HepG2 (cell line): ENCODE measurements around the gene GNAL. TPM values are rescaled to one million over a fixed set of nuclear protein-coding genes. Genes with fewer than 3 reads are reported as not detected.

Experiments
- BCL6 ChIP-seq: IDR thresholded peaks from 2 replicates; pipeline ENCODE4 v1.6.1; 2016; ENCODE audit warnings: missing genetic modification reagents, missing compliant biosample characterization
- ELF3 ChIP-seq: IDR thresholded peaks from 2 replicates; pipeline ENCODE4 v1.6.1; 2016; ENCODE audit warnings: missing genetic modification reagents, missing compliant biosample characterization
- FOXK2 ChIP-seq: fragments of 450-650 bp; IDR thresholded peaks from 2 replicates; pipeline ENCODE4 v1.6.1; 2016
- HOXA7 ChIP-seq: sonication (generic); formaldehyde crosslinking; IDR thresholded peaks from 2 replicates; pipeline ENCODE4 v1.8.1; 2022; ENCODE audit warnings: mild to moderate bottlenecking, missing genetic modification reagents, moderate library complexity
- HOXD1 ChIP-seq: sonication (generic); formaldehyde crosslinking; IDR thresholded peaks from 2 replicates; pipeline ENCODE4 v1.5.0; 2020; ENCODE audit warnings: missing genetic modification reagents
- MAX ChIP-seq: IDR thresholded peaks from 2 replicates; pipeline ENCODE4 v1.6.1; 2012; ENCODE audit warnings: inconsistent platforms
- NCOA5 ChIP-seq: sonication (generic); formaldehyde crosslinking; IDR thresholded peaks from 2 replicates; pipeline ENCODE4 v1.4.0; 2020; ENCODE audit warnings: missing genetic modification reagents
- NFE2L2 ChIP-seq: fragments of 150-350 bp; IDR thresholded peaks from 2 replicates; pipeline ENCODE4 v1.6.1; 2014; ENCODE audit warnings: low read length
- NONO ChIP-seq, 2 experiments: fragments of 450-650 bp in 1 of 2; sonication (generic) in 1 of 2; formaldehyde crosslinking in 1 of 2; IDR thresholded peaks in 1 of 2; conservative IDR thresholded peaks in 1 of 2; 2 replicates each; pipeline versions ENCODE4 v1.6.1 to v1.8.0; 2017 to 2022; ENCODE audit warnings: mild to moderate bottlenecking in 1 of 2, missing genetic modification reagents in 1 of 2, moderate library complexity in 1 of 2
- PHF21A ChIP-seq: sonication (generic); formaldehyde crosslinking; IDR thresholded peaks from 2 replicates; pipeline ENCODE4 v1.5.0; 2020; ENCODE audit warnings: mild to moderate bottlenecking, missing genetic modification reagents
- RBM22 ChIP-seq: fragments of 200-400 bp; formaldehyde crosslinking; optimal IDR thresholded peaks from 2 replicates; pipeline ENCODE3; 2017; ENCODE audit warnings: mild to moderate bottlenecking, low read length, moderate library complexity
- RELA ChIP-seq: sonication (generic); formaldehyde crosslinking; IDR thresholded peaks from 2 replicates; pipeline ENCODE4 v1.4.0; 2020; ENCODE audit warnings: missing genetic modification reagents
- SATB2 ChIP-seq: sonication (generic); formaldehyde crosslinking; IDR thresholded peaks from 2 replicates; pipeline ENCODE4 v1.5.0; 2020; ENCODE audit warnings: missing genetic modification reagents
- SIX4 ChIP-seq: sonication (generic); formaldehyde crosslinking; IDR thresholded peaks from 2 replicates; pipeline ENCODE4 v1.4.0; 2020; ENCODE audit warnings: missing genetic modification reagents
- SPEN ChIP-seq: sonication (generic); formaldehyde crosslinking; IDR thresholded peaks from 2 replicates; pipeline ENCODE4 v1.5.1; 2020; ENCODE audit warnings: low read depth, mild to moderate bottlenecking, missing genetic modification reagents
- TEAD2 ChIP-seq: sonication (generic); formaldehyde crosslinking; IDR thresholded peaks from 2 replicates; pipeline ENCODE4 v1.9.0; 2021; ENCODE audit warnings: missing genetic modification reagents
- TEF ChIP-seq: sonication (generic); formaldehyde crosslinking; IDR thresholded peaks from 2 replicates; pipeline ENCODE4 v1.5.0; 2020; ENCODE audit warnings: missing genetic modification reagents
- ZBTB20 ChIP-seq: sonication (generic); formaldehyde crosslinking; IDR thresholded peaks from 2 replicates; pipeline ENCODE4 v1.8.1; 2023; ENCODE audit warnings: missing genetic modification reagents, low read depth, mild to moderate bottlenecking, borderline replicate concordance
- ZBTB34 ChIP-seq: sonication (generic); formaldehyde crosslinking; IDR thresholded peaks from 2 replicates; pipeline ENCODE4 v1.8.0; 2022; ENCODE audit warnings: mild to moderate bottlenecking, missing genetic modification reagents
- ZC3H13 ChIP-seq: sonication (generic); formaldehyde crosslinking; IDR thresholded peaks from 2 replicates; pipeline ENCODE4 v1.8.1; 2023; ENCODE audit warnings: mild to moderate bottlenecking, missing genetic modification reagents, moderate library complexity
- ZFP36 ChIP-seq: fragments of 150-350 bp; IDR thresholded peaks from 2 replicates; pipeline ENCODE4 v1.6.1; 2018; ENCODE audit warnings: borderline replicate concordance, low read length, low read depth; ENCODE audit not compliant: partially characterized antibody
- ZNF10 ChIP-seq: sonication (generic); formaldehyde crosslinking; IDR thresholded peaks from 2 replicates; pipeline ENCODE4 v1.4.0; 2020; ENCODE audit warnings: mild to moderate bottlenecking, low read depth, missing genetic modification reagents, borderline replicate concordance
- ZNF383 ChIP-seq: sonication (generic); formaldehyde crosslinking; IDR thresholded peaks from 2 replicates; pipeline ENCODE4 v1.4.0; 2020; ENCODE audit warnings: missing genetic modification reagents, mild to moderate bottlenecking, borderline replicate concordance
- ZNF619 ChIP-seq: sonication (generic); formaldehyde crosslinking; IDR thresholded peaks from 2 replicates; pipeline ENCODE4 v1.4.0; 2020; ENCODE audit warnings: mild to moderate bottlenecking, missing genetic modification reagents
- ZNF768 ChIP-seq: sonication (generic); formaldehyde crosslinking; IDR thresholded peaks from 2 replicates; pipeline ENCODE4 v1.4.0; 2020; ENCODE audit warnings: missing genetic modification reagents
- ZNF772 ChIP-seq: sonication (generic); formaldehyde crosslinking; IDR thresholded peaks from 2 replicates; pipeline ENCODE4 v1.5.0; 2020; ENCODE audit warnings: mild to moderate bottlenecking, missing genetic modification reagents
- ZNF780A ChIP-seq: sonication (generic); formaldehyde crosslinking; IDR thresholded peaks from 2 replicates; pipeline ENCODE4 v1.8.0; 2022; ENCODE audit warnings: mild to moderate bottlenecking, missing genetic modification reagents, moderate library complexity
- ZXDC ChIP-seq: sonication (generic); formaldehyde crosslinking; IDR thresholded peaks from 2 replicates; pipeline ENCODE4 v1.5.0; 2020; ENCODE audit warnings: mild to moderate bottlenecking, missing genetic modification reagents
- polyA plus RNA-seq, 8 experiments: library from polyadenylated mRNA; depleted of rRNA in 3 of 8; stranded (reverse) in 7 of 8; unstranded in 1 of 8; fragments of >200 nt; fragmentation: Illumina TruSeq in 4 of 8; extraction: Trizol in 4 of 8; gene quantifications; 2 replicates each; pipeline versions ENCODE4 v1.2.1 to v1.2.3, GENCODE V29; 2011 to 2016; ENCODE audit warnings: low read depth in 4 of 8, missing spikeins in 1 of 8, mixed read lengths in 1 of 8; ENCODE audit not compliant: insufficient read depth in 1 of 8
- total RNA-seq, 5 experiments: library from RNA; depleted of rRNA; stranded (reverse); fragments of >200 nt; fragmentation: Illumina TruSeq; extraction: Trizol; gene quantifications; 2 replicates each; pipeline ENCODE4 v1.2.3, GENCODE V29; 2016; ENCODE audit warnings: low read depth in 1 of 5

The GNAL gene
- total and polyA plus RNA-seq, 2 of the 13 experiments (the other 11 are each of a cell fraction or from before 2014, with no cell fraction given): 0.87 to 1.4 TPM

- TF ChIP-seq ZXDC (CRISPR knock-in tag) (peak; percentile 69; the same call in 1 of the 2 replicates), SPEN (CRISPR knock-in tag) (peak; percentile 97), ZNF383 (CRISPR knock-in tag) (no peak), ZBTB34 (CRISPR knock-in tag) (no peak), ZNF780A (no peak), ZC3H13 (CRISPR knock-in tag) (no peak), NFE2L2 (no peak), SATB2 (CRISPR knock-in tag) (0 out of 2 replicates have a peak, but pooled peaks have one; percentile 47), RELA (CRISPR knock-in tag) (peak; percentile 70; the same call in 1 of the 2 replicates), SIX4 (peak; percentile 49; the same call in 1 of the 2 replicates), ZNF10 (CRISPR knock-in tag) (no peak), ZNF768 (CRISPR knock-in tag) (peak; percentile 68), PHF21A (CRISPR knock-in tag) (peak; percentile 84; the same call in 1 of the 2 replicates), ZNF619 (CRISPR knock-in tag) (peak; percentile 72; the same call in 1 of the 2 replicates), NONO (IDR thresholded peaks at IDR 0.05) (no peak), NONO (CRISPR knock-in tag; conservative IDR thresholded peaks at IDR 0.05) (peak; percentile 56; the same call in 1 of the 2 replicates), BCL6 (peak; percentile 41; the same call in 1 of the 2 replicates), RBM22 (no peak), TEAD2 (CRISPR knock-in tag) (peak; percentile 23; the same call in 1 of the 2 replicates), ZNF772 (CRISPR knock-in tag) (no peak), ELF3 (CRISPR knock-in tag) (peak; percentile 93), ZBTB20 (peak; percentile 36; the same call in 1 of the 2 replicates), TEF (CRISPR knock-in tag) (no peak), NCOA5 (CRISPR knock-in tag) (no peak), HOXA7 (CRISPR knock-in tag) (no peak), FOXK2 (peak; percentile 92), ZFP36 (no peak), HOXD1 (CRISPR knock-in tag) (no peak), MAX (peak; percentile 60)
These were observed 162.2 kb downstream of the GNAL start, which contains the start of gene CHMP1B (continued) for GRCh38 chr18:11851146-11851805.
